ENCODE measurements around the gene PSMC3. TPM values are rescaled to one million over a fixed set of nuclear protein-coding genes. Genes with fewer than 3 reads are reported as not detected.
A peak's percentile ranks its signal among the peaks of the same experiment; 100 is the strongest.

The PSMC3 gene
- total RNA-seq = 100 to 1,000 TPM; 122 to 160 TPM

- ATAC-seq (ENCODE audit: insufficient number of reproducible peaks, low FRiP score, low read depth) = peak; percentile 99
- peak; percentile 96 for DNase-seq (ENCODE audit: low spot score)
- Histone ChIP-seq H3K36me3 (peaks cover 18% of the 10 kb centered on the region), H3K27me3 (replicated peaks; ENCODE audit: insufficient read depth) (no peaks in the 10 kb centered on the region), H3K27ac (peak within 1 kb of the TSS; percentile 90 to 92), H3K9me3 (no peaks in the 10 kb centered on the region), H3K4me1 (ENCODE audit: control insufficient read depth in 1 of 2, low read depth in 2 of 2) (peaks cover 7 to 13% of the 10 kb centered on the region in 2 donors), H3K4me3 (peak within 1 kb of the TSS; percentile 91)
- TF ChIP-seq, protein P1, sequence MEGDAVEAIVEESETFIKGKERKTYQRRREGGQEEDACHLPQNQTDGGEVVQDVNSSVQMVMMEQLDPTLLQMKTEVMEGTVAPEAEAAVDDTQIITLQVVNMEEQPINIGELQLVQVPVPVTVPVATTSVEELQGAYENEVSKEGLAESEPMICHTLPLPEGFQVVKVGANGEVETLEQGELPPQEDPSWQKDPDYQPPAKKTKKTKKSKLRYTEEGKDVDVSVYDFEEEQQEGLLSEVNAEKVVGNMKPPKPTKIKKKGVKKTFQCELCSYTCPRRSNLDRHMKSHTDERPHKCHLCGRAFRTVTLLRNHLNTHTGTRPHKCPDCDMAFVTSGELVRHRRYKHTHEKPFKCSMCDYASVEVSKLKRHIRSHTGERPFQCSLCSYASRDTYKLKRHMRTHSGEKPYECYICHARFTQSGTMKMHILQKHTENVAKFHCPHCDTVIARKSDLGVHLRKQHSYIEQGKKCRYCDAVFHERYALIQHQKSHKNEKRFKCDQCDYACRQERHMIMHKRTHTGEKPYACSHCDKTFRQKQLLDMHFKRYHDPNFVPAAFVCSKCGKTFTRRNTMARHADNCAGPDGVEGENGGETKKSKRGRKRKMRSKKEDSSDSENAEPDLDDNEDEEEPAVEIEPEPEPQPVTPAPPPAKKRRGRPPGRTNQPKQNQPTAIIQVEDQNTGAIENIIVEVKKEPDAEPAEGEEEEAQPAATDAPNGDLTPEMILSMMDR (IDR thresholded peaks at IDR 0.05) = no peak
These were observed at the start of gene PSMC3 for GRCh38 chr11:47426062-47426956. Gene PSMC3, minus strand, starts transcription at chr11:47426439. Its CDS starts 160 bp downstream, at chr11:47426279.

DNA sequence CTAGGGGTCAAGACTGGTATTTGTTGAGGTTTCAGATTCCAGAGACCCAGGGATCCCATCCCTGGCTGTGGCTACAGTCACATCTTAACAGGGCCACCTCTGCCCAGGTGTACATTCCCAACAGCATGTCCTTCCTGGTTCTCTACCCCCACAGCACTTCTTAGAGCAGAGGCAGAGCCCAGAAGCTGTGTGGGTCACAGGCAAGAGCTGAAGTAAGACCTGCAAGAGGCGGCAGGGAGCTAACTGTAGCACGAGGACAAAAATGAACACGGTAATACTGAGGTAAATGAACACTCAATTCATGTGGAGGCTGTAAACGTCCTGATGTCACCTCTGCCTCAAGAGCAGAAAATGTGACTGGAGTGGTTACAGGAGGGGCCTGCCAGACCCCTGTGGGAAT lies 44.4 kb upstream of the PSMC3 start:
- no peaks in the 10 kb centered on the region for H3K27me3 ChIP-seq (replicated peaks; ENCODE audit: insufficient read depth)
- DNase-seq (ENCODE audit: low spot score) (no peak), ATAC-seq (ENCODE audit: insufficient number of reproducible peaks, low FRiP score, low read depth) (no peak)
- TF ChIP-seq, protein P1 (IDR thresholded peaks at IDR 0.05) = no peak
- H3K4me3 ChIP-seq = no peak overlapping the region
- no peaks in the 10 kb centered on the region for H3K9me3 ChIP-seq
- peak overlapping the region in 1 of 2 donors; percentile 15 for H3K27ac ChIP-seq
- peaks cover 15 to 29% of the 10 kb centered on the region in 2 donors for H3K4me1 ChIP-seq (ENCODE audit: control insufficient read depth in 1 of 2, low read depth in 2 of 2)
- peaks cover 41% of the 10 kb centered on the region for H3K36me3 ChIP-seq

- Histone ChIP-seq H3K4me3 (no peak overlapping the region), H3K27ac (no peak overlapping the region), H3K4me1 (ENCODE audit: control insufficient read depth in 1 of 2, low read depth in 2 of 2) (peaks cover 15 to 34% of the 10 kb centered on the region in 2 donors), H3K27me3 (replicated peaks; ENCODE audit: insufficient read depth) (no peaks in the 10 kb centered on the region), H3K9me3 (no peaks in the 10 kb centered on the region), H3K36me3 (peaks cover 30% of the 10 kb centered on the region)
- ATAC-seq (ENCODE audit: insufficient number of reproducible peaks, low FRiP score, low read depth) (no peak), DNase-seq (ENCODE audit: low spot score) (no peak)
- TF ChIP-seq, protein P1 (IDR thresholded peaks at IDR 0.05) = no peak
These were observed 43.3 kb upstream of the PSMC3 start for GRCh38 chr11:47469361-47470179.

GRCh38 chr11:47468598-47469214 lies 42.5 kb upstream of the PSMC3 start:
- Histone ChIP-seq H3K27me3 (replicated peaks; ENCODE audit: insufficient read depth) (no peaks in the 10 kb centered on the region), H3K4me3 (no peak overlapping the region), H3K4me1 (ENCODE audit: control insufficient read depth in 1 of 2, low read depth in 2 of 2) (peaks cover 15 to 34% of the 10 kb centered on the region in 2 donors), H3K27ac (peak overlapping the region in 1 of 2 donors; percentile 18), H3K36me3 (peaks cover 30% of the 10 kb centered on the region), H3K9me3 (no peaks in the 10 kb centered on the region)
- DNase-seq (ENCODE audit: low spot score) = no peak
- TF ChIP-seq, protein P1 (IDR thresholded peaks at IDR 0.05) = no peak
- ATAC-seq (ENCODE audit: insufficient number of reproducible peaks, low FRiP score, low read depth) = no peak
